Measurements from ENCODE around the gene LRRC45.

The LRRC45 gene

GRCh38 chr17:82007495-82008257 is 15.4 kb upstream of the LRRC45 start:
- in situ Hi-C loops (cut with HindIII; ENCODE audit: low sequenced_read_pairs), result no loop called here
- no peak overlapping the region for H3K4me3 ChIP-seq (ENCODE audit: low read depth, low read length)
- peak; percentile 30 for DNase-seq (ENCODE audit: low read depth, low spot score)
- TF ChIP-seq CTCF (IDR thresholded peaks at IDR 0.05; ENCODE audit: low read depth, low read length), result peak; percentile 30

- no peak for TF ChIP-seq CTCF (IDR thresholded peaks at IDR 0.05; ENCODE audit: low read depth, low read length)
- no peak overlapping the region for H3K4me3 ChIP-seq (ENCODE audit: low read depth, low read length)
- DNase-seq (ENCODE audit: low read depth, low spot score), result no peak
- in situ Hi-C loops (cut with HindIII; ENCODE audit: low sequenced_read_pairs), result no loop called here
These were observed 14.7 kb upstream of the LRRC45 start for GRCh38 chr17:82008258-82008940.

GRCh38 chr17:82008941-82009405 is 14.1 kb upstream of the LRRC45 start:
- DNase-seq (ENCODE audit: low read depth, low spot score), result no peak
- H3K4me3 ChIP-seq (ENCODE audit: low read depth, low read length), result no peak overlapping the region
- in situ Hi-C loops (cut with HindIII; ENCODE audit: low sequenced_read_pairs), result no loop called here

GRCh38 chr17:82009413-82009812 is 13.7 kb upstream of the LRRC45 start:
- no peak for TF ChIP-seq CTCF (IDR thresholded peaks at IDR 0.05; ENCODE audit: low read depth, low read length)
- in situ Hi-C loops (cut with HindIII; ENCODE audit: low sequenced_read_pairs), result no loop called here
- DNase-seq (ENCODE audit: low read depth, low spot score), result no peak
- H3K4me3 ChIP-seq (ENCODE audit: low read depth, low read length), result no peak overlapping the region

More at GRCh38 chr17:82008941-82009405, 14.1 kb upstream of the LRRC45 start:
- TF ChIP-seq CTCF (IDR thresholded peaks at IDR 0.05; ENCODE audit: low read depth, low read length), result no peak

- in situ Hi-C loops (cut with HindIII; ENCODE audit: low sequenced_read_pairs), result no loop called here
- no peak overlapping the region for H3K4me3 ChIP-seq (ENCODE audit: low read depth, low read length)
- no peak for TF ChIP-seq CTCF (IDR thresholded peaks at IDR 0.05; ENCODE audit: low read depth, low read length)
- no peak for DNase-seq (ENCODE audit: low read depth, low spot score)
These were observed 12.3 kb upstream of the LRRC45 start for GRCh38 chr17:82010575-82011525.

GRCh38 chr17:82011617-82012187 is 11.4 kb upstream of the LRRC45 start:
- DNase-seq (ENCODE audit: low read depth, low spot score), result no peak
- in situ Hi-C loops (cut with HindIII; ENCODE audit: low sequenced_read_pairs), result no loop called here
- no peak for TF ChIP-seq CTCF (IDR thresholded peaks at IDR 0.05; ENCODE audit: low read depth, low read length)
- no peak overlapping the region for H3K4me3 ChIP-seq (ENCODE audit: low read depth, low read length)
